Activated CD8-positive, alpha-beta memory T cell treated with anti-CD3 and anti-CD28 coated beads for 4 hours (primary cell): ENCODE results near the gene SYTL2.

ENCODE experiments used
- DNase-seq, 2 donors: peaks; one replicate each; pipeline ENCODE4 v3.0.0-alpha.2; 2020; ENCODE audit warnings: low read depth in 2 of 2

The SYTL2 gene

DNA sequence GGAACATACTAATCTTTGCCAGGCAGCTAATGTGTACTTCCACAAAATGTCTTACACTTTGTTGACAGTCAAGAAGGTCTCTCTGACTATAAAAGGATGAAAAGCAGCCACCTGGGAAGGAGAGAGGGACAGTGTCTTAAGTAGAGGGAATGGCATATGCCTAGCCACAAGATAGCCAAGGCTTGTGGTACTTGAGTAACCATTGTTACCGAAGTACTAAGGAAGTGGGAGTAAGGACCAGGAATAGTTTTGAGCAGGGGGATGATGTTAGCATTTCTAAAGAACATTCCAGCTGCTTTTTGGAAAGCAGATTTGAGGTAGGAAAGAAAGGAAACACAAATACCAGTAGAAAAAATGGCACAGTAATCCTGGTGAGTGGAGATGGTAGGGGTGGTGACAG is 159.8 kb downstream of the SYTL2 start:
- no peak for DNase-seq

DNA sequence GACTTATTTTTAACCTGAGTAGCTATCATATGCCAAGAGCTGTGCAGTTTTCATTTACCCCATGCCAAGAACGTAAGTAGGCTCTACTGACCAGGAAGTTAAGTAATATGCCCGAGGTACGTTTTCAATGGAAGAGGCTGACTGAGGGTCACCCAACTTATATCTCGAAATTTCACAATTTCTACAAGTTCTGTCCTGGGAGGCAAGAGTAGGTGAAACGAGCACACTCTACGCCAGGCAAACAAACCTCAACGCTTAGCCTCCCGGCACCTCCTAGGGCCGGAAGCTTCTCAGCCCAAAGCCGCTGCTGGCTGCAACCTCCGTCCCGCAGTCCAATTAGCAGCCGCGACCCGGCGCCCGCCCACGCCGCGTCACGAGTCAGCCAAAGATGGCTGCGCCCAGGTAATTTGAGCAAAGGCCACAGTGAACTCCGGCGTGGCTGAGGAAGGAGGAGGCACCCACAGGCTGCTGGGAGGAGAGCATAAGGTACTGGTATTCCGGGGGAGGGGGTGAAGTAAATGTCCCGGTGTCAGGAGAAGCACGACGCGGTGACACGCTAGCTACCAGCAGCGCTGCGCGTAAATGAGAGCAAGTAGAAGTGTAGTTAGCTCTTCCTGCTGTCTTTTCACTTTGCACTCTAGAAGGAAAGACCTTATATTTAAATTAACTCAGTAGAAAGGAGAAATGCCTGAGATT is 163.2 kb downstream of the SYTL2 start, which contains the start of gene TMEM126A:
TSS of gene TMEM126A (plus strand) at position 364 of the 696 bp plus-strand sequence. CDS start 2,289 bp downstream, outside the sequence.
- DNase-seq = peak; percentile 80 to 86

DNA sequence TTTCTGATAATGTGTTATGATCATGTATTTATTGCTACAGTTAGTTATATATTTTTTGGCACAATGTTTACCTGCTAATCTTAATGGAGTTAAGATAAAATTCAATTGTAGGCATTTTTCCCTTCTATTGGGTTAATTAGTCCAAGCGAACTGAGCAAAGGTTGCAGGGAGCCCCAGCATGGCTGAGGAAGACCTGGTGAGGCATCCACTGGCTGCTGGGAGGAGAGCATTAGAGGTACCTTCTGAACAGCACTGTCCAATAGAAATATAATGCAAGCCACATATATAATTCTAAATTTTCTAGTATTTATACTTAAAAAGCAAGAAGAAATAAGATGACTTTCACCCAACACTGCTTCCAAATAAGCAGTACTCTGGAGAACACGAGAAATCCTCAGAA is 163.9 kb downstream of the SYTL2 start:
- no peak for DNase-seq
